Heart right ventricle (tissue), 16 donors: ENCODE data around the gene GATA6. TPM values are rescaled to one million over a fixed set of nuclear protein-coding genes. Genes with fewer than 3 reads are reported as not detected.
"Not testable (repeated sequence)": the region's sequence is repeated elsewhere in the genome, so short reads cannot be mapped to it uniquely, and the experiment has no call there.

Source experiments
- ATAC-seq, 8 donors: fragments of 200-7000 bp; cut with Tn5 transposase; one replicate each; pipeline ENCODE4 v1.9.1; 2020; ENCODE audit warnings: mild to moderate bottlenecking in 8 of 8, moderate library complexity in 8 of 8, moderate number of reproducible peaks in 1 of 8
- DNase-seq, 2 donors: peaks; one replicate each; pipeline ENCODE4 v3.0.0-alpha.2; 2020
- H3K27ac ChIP-seq, 10 donors: fragments of 200-600 bp; sonication (generic) in 2 of 10; one replicate each; pipeline versions ENCODE4 v1.5.0 to v1.8.0; 2020 to 2022; ENCODE audit warnings: mild to moderate bottlenecking in 3 of 10
- H3K27me3 ChIP-seq, 7 donors: fragments of 200-600 bp; one replicate each; pipeline ENCODE4 v1.8.0; 2021 to 2022; ENCODE audit warnings: mild to moderate bottlenecking in 2 of 7
- H3K36me3 ChIP-seq, 9 donors: fragments of 200-600 bp; sonication (generic) in 1 of 9; one replicate each; pipeline versions ENCODE4 v1.5.0 to v1.8.0; 2020 to 2022; ENCODE audit warnings: mild to moderate bottlenecking in 2 of 9
- H3K4me1 ChIP-seq, 9 donors: fragments of 200-600 bp; sonication (generic) in 1 of 9; one replicate each; pipeline versions ENCODE4 v1.5.0 to v1.8.0; 2020 to 2022; ENCODE audit warnings: mild to moderate bottlenecking in 4 of 9
- H3K4me3 ChIP-seq, 10 donors: fragments of 200-600 bp; sonication (generic) in 2 of 10; one replicate each; pipeline versions ENCODE4 v1.5.0 to v1.8.0; 2020 to 2022; ENCODE audit warnings: mild to moderate bottlenecking in 7 of 10, moderate library complexity in 2 of 10
- H3K9me3 ChIP-seq, 11 donors: fragments of 200-600 bp in 10 of 11; sonication (generic) in 2 of 11; one replicate each; pipeline versions ENCODE4 v1.5.0 to v1.8.0; 2013 to 2022; ENCODE audit warnings: mild to moderate bottlenecking in 2 of 11, control low read depth in 1 of 11, moderate library complexity in 1 of 11
- WGBS, 2 donors: extraction: QIAGEN DNeasy Blood & Tissue Kit; methylation state at CpG; one replicate each; pipeline ENCODE4 v1.1.7; 2013; ENCODE audit warnings: inconsistent platforms in 1 of 2; 5-methylcytosine and 5-hydroxymethylcytosine counted together
- intact Hi-C, 10 donors: fragments of 100-400 bp; cut with DNase I; formaldehyde crosslinking; loops; one replicate each; pipeline versions ENCODE4 v1.11.1 to v1.14.2; 2022
- polyA plus RNA-seq, 2 donors: library from polyadenylated mRNA; stranded (reverse); fragments of 200-250 nt; gene quantifications; one replicate each; pipeline ENCODE4 v1.2.3, GENCODE V29; 2013
- total RNA-seq, 10 donors: library from RNA; stranded (reverse); fragmentation: NEBNext Ultra II Directional in 3 of 10; extraction: Animal tissue kit (Norgen Biotek cat#: 25700) in 3 of 10; gene quantifications; one replicate each; pipeline versions ENCODE4 v1.2.1 to v1.2.4, GENCODE V29; 2021 to 2023
- TF ChIP-seq, protein P1 (sequence below), 9 donors: fragments of 200-600 bp; sonication (generic) in 2 of 9; IDR thresholded peaks; one replicate each; pipeline versions ENCODE4 v1.5.0 to v1.8.0; 2021 to 2022; ENCODE audit warnings: antibody characterized with exemption in 9 of 9, mild to moderate bottlenecking in 5 of 9, moderate library complexity in 1 of 9
- donor health status: Arrhythmogenic right ventricular cardiomyopathy.
- donor health status: ischemic (EF 13 %, LVEDD 7.1; RV severe dilation, severe dysfunction).
- donor health status: healthy with polysubstance abuse.
- donor health status: DM: no; HTN: yes; CAD: no.
- donor health status: DM: no; HTN: no; CAD: no.
- donor health status: ischemic (EF 25% LVEDD 6.9; RV normal size, moderate dysfunction).
- donor health status: ischemic (EF 25% LVEDD 5.7; RV mildly dilated, moderate dysfunction).
- donor health status: healthy.
- donor health status: DM: yes; HTN: yes; CAD: no.
- donor health status: Ischemic cardiomyopathy.
- donor health status: ischemic (EF 35%, LVEDD 5.7; RV mildly dilated, moderate dysfunction).
- donor health status: nonischemic (EF 11% LVEDD 7.7; RV severe dilation, severe dysfunction).
- donor health status: DM: yes; HTN: yes; CAD: no.
- donor health status: PGD.
- donor health status: ischemic (EF 29% LVEDD 5.4; RV normal size, mild dysfunction).
- donor health status: nonischemic (EF 23%, LVEDD 6.1; RV moderate dilation, normal function).

The GATA6 gene
- total and polyA plus RNA-seq, 12 donors = 36.7 to 99.5 (median 69.0) TPM

DNA sequence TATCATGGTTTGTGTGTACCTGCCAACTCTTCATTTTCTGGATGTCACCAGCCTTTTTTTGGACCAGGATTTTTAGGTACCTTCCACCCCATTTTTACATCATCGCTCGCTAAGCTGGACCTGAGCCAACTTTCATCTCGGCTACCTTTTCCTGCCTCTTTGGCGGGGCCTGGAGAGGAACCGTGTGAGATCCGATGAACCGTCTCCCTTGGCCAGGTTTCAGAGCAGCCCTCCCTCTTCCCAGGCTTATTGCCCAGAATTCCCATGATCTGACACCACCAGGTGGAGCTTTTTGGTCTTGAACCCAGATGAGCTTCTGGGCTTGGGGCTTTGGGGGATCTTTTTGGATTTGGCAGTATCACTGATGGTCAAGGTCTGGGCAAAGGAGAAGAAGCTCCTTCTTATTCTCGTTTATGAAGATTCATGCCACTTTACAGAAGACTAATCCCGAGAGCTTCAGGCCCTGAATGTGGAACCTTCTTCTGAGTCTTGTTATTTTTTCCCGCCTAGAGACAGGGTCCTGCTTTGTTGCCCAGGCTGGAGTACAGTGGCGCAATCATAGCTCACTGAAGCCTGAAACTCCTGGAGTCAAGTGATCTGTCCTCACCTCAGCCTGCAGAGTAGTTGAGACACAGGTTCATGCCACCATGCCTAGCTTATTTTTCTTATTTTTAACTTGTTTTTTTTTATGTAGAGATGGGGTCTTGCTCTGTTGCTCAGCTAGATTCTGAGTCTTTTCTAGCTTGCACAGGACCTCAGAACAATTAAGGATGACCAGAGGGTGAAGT lies 50.4 kb downstream of the GATA6 start:
- Histone ChIP-seq H3K36me3 (no peaks in the 10 kb centered on the region), H3K9me3 (no peaks in the 10 kb centered on the region), H3K27me3 (no peaks in the 10 kb centered on the region), H3K27ac (no peak overlapping the region), H3K4me3 (no peak overlapping the region), H3K4me1 (peaks cover 3 to 24% (median 13%) of the 10 kb centered on the region in 9 donors)
- ATAC-seq (no peak), DNase-seq (no peak)
- intact Hi-C loops = loop anchor here in 4 of 10 donors (1.0 to 10.0 kb wide), 4 partner anchors 20 to 225 kb away; no protein-coding TSS in a partner anchor
- WGBS, 2 donors = 47 to 57% methylated on average over 11 of the region's 11 CpGs
- TF ChIP-seq, protein P1, sequence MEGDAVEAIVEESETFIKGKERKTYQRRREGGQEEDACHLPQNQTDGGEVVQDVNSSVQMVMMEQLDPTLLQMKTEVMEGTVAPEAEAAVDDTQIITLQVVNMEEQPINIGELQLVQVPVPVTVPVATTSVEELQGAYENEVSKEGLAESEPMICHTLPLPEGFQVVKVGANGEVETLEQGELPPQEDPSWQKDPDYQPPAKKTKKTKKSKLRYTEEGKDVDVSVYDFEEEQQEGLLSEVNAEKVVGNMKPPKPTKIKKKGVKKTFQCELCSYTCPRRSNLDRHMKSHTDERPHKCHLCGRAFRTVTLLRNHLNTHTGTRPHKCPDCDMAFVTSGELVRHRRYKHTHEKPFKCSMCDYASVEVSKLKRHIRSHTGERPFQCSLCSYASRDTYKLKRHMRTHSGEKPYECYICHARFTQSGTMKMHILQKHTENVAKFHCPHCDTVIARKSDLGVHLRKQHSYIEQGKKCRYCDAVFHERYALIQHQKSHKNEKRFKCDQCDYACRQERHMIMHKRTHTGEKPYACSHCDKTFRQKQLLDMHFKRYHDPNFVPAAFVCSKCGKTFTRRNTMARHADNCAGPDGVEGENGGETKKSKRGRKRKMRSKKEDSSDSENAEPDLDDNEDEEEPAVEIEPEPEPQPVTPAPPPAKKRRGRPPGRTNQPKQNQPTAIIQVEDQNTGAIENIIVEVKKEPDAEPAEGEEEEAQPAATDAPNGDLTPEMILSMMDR (IDR thresholded peaks at IDR 0.05) = peak in 4 of 9 donors; percentile 5 to 34 (median 18)

DNA sequence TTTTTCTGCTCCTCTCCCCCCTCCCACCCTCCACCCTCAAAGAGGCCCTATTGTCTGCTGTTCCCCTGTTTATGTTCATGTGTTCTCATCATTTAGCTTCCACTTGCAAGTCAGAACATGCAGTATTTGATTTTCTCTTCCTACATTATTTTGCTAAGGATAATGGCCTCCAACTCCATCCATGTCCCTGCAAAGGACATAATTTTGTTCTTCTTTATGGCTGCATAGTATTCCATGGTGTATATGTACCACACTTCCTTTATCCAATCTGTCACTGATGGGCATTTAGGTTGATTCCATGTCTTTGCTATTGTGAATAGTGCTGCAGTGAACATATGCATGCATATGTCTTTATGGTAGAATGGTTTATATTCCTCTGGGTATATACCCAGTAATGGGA lies 51.2 kb downstream of the GATA6 start:
- peaks cover 0 to 19% (median 10%) of the 10 kb centered on the region in 9 donors for H3K4me1 ChIP-seq
- not testable (repeated sequence) for DNase-seq, H3K9me3 ChIP-seq, ATAC-seq, H3K36me3 ChIP-seq, H3K4me3 ChIP-seq, H3K27me3 ChIP-seq, H3K27ac ChIP-seq
- intact Hi-C loops = loop anchor here in 2 of 10 donors (1.0 to 10.0 kb wide), 2 partner anchors 19 to 226 kb away; no protein-coding TSS in a partner anchor

DNA sequence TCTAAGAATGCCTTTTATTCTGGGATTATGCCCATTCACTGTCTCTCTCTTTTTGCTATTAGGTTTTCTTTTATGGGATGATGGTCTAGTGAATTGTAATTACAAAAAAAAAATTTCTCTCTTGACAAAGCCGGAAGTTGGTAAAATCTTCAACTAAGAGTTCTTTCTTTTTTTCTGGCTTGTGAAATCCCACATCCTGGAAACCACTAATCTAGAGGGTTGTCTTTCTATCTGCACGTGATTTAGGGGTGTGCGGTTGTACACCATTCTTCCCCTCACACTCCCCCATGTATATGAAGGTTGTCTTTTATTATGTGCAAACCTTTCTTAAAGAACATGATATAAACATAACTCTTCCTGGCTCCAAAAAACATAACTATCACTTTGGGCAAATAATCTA lies 52.0 kb downstream of the GATA6 start:
- intact Hi-C loops = loop anchor here in 1 of 10 donors (10.0 kb wide), 1 partner anchor 227 kb away; no protein-coding TSS in a partner anchor
- Histone ChIP-seq H3K9me3 (no peaks in the 10 kb centered on the region), H3K4me1 (peaks cover 0 to 19% (median 10%) of the 10 kb centered on the region in 9 donors), H3K27ac (no peak overlapping the region), H3K4me3 (no peak overlapping the region), H3K27me3 (no peaks in the 10 kb centered on the region), H3K36me3 (no peaks in the 10 kb centered on the region)
- ATAC-seq (no peak), DNase-seq (no peak)
- 82 to 90% methylated on average over 3 of the region's 3 CpGs for WGBS, 2 donors
- TF ChIP-seq, protein P1 (IDR thresholded peaks at IDR 0.05) = no peak

DNA sequence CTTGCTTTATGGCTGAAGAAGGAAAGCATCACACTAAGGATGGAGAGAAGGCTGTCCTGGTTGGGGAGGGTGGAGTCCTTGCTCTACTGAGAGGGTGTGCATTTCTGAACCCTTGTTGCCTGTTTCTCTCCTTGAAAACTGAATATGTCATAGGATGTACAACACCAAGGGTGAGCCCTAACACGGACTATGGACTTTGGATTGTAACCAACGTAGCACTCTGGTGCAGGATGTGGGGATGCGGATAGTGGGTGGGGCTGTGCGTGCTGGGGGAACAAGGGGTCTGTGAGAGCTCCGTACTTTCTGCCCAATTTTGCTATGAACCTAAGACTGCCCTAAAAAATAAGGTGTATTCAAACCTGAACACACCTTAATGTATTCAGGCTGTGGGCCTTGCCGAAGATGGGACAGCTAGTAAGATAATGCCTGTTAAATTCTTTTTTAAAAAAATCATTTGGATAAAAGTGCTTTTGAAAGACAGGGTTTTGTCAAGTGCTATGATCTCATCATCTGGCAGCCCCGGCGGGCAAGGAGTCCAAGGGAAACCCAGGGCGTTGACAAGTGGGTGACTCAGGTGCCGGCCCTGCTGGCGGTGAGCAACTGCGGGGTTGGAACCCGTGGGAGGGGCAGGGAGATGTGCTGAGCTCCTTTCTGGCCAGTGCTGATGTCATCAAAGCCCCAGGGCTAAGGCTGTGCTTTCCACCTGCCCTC lies 54.0 kb downstream of the GATA6 start:
- intact Hi-C loops = loop anchor here in 1 of 10 donors (10.0 kb wide), 1 partner anchor 229 kb away; no protein-coding TSS in a partner anchor
- 56 to 61% methylated on average over 13 of the region's 13 CpGs for WGBS, 2 donors
- peaks cover 0 to 12% (median 7%) of the 10 kb centered on the region in 9 donors for H3K4me1 ChIP-seq
- TF ChIP-seq, protein P1 (IDR thresholded peaks at IDR 0.05) = no peak
- no peaks in the 10 kb centered on the region for H3K9me3 ChIP-seq
- ATAC-seq (peak; percentile 63 to 99 (median 84)), DNase-seq (peak; percentile 59 to 69)
- no peaks in the 10 kb centered on the region for H3K27me3 ChIP-seq
- H3K4me3 ChIP-seq = no peak overlapping the region
- no peak overlapping the region for H3K27ac ChIP-seq
- H3K36me3 ChIP-seq = no peaks in the 10 kb centered on the region
